ENCODE results near the gene WWOX. TPM values are rescaled to one million over a fixed set of nuclear protein-coding genes. Genes with fewer than 3 reads are reported as not detected.

WWOX gene
- polyA plus RNA-seq, 2 of the 4 experiments (the other 2 are of a cell fraction) = 16.0 to 17.2 TPM

DNA sequence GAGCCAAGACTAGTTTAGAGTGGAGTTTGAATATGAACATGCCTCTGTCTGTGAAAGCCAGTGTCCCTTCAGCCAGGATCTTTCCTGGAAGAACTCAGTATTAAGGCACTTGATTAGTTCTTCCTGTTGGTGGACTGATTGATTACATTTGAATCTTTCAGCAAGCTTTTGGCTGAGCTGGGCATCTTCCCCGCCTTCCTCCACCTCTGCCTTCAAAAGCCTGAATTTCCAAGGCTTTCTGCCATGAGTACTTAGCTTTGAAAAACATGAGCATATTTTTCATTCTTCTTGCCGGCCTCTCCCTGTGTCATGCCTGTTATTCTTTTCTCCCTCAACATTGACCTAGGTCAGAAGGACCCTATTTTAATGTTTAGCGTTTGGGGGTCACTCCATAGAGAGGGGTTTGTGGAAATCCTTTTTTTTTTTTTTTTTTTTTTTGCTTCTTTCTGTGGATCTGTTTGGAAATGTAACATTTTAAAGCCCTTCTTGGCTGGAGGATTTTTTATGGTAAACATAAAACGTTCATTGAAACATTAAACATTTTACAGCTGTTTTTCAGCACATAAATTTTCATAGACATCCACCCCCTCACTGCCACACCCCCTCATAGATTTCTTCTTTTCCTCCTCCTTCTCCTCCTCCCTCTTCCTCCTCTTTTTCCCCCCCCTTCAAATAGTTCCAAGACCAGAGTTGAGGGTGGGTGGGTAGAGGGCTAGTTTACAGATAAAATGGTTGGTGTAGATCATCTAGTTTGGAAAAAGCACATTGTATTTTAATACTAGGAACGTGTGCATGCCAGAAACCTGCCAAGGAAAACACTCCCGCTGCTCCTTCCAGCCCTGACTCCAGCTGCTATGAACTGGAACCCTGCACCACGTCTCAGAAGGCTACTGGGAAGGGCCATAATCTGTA is 645.9 kb downstream of the WWOX start:
- no peak overlapping the region for H3K27ac ChIP-seq
- H3K9me3 ChIP-seq = peaks cover 3% of the 10 kb centered on the region; the same call in 1 of the 3 replicates
- TF ChIP-seq HOXB5 (CRISPR knock-in tag; IDR thresholded peaks at IDR 0.05) = no peak
- no peak for TF ChIP-seq RAD21 (conservative IDR thresholded peaks at IDR 0.05 in 1 of 2, IDR thresholded peaks at IDR 0.05 in 1 of 2)
- no peak for TF ChIP-seq POLR2AphosphoS2 (conservative IDR thresholded peaks at IDR 0.05; ENCODE audit: low read length)
- no peak for TF ChIP-seq FOSL2 (IDR thresholded peaks at IDR 0.05)
- no peak for TF ChIP-seq FOSL2 (CRISPR knock-in tag; IDR thresholded peaks at IDR 0.05)
- no peak for TF ChIP-seq RARB (CRISPR knock-in tag; IDR thresholded peaks at IDR 0.05)
- TF ChIP-seq, protein P1, sequence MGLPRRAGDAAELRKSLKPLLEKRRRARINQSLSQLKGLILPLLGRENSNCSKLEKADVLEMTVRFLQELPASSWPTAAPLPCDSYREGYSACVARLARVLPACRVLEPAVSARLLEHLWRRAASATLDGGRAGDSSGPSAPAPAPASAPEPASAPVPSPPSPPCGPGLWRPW (IDR thresholded peaks at IDR 0.05) = no peak
- H3K4me1 ChIP-seq = no peaks in the 10 kb centered on the region
- no peak for FAIRE-seq
- H3K4me3 ChIP-seq = no peak overlapping the region
- no peak for DNase-seq (ENCODE audit: low read depth in 1 of 2, low spot score in 1 of 2)
- ChIA-PET CTCF (no interaction called here), POLR2A (no interaction called here)
- ATAC-seq = no peak
- H3K4me2 ChIP-seq = no peak overlapping the region
- WGBS (ENCODE audit: missing lambda C conversion rate) = 13% methylated on average over 7 of the region's 7 CpGs

DNA sequence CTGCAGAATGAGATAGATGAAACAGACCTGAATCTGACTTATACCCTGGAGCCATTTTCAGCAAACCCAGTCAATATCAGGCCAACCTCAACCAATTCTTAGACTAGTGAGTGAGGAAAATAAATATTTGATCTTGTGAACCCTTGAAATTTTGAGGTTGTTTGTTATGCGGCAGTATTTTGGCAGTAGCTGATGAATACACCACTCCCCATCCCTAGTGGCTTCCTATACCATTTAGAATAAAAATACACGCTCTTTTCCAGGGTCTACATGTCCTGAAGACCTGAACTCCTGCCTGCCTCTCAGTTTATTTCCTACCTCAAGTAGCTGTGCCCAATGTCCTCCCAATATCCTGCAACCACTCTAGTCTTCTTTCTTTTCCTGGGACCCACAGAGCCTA is 647.3 kb downstream of the WWOX start:
- Histone ChIP-seq H3K4me2 (no peak overlapping the region), H3K4me1 (no peaks in the 10 kb centered on the region), H3K9me3 (peaks cover 5% of the 10 kb centered on the region; the same call in 1 of the 3 replicates), H3K27ac (no peak overlapping the region), H3K4me3 (no peak overlapping the region)
- FAIRE-seq = no peak
- ChIA-PET POLR2A (no interaction called here), CTCF (no interaction called here)
- DNase-seq (ENCODE audit: low read depth in 1 of 2, low spot score in 1 of 2) = no peak
- 51% methylated on average over 2 of the region's 2 CpGs for WGBS (ENCODE audit: missing lambda C conversion rate)
- no peak for ATAC-seq
- TF ChIP-seq CEBPB (IDR thresholded peaks at IDR 0.05) (no peak), POLR2A (IDR thresholded peaks at IDR 0.05; ENCODE audit: low read length) (no peak), MYC (IDR thresholded peaks at IDR 0.05; ENCODE audit: borderline replicate concordance, low read length) (no peak), ZSCAN20 (CRISPR knock-in tag; IDR thresholded peaks at IDR 0.05) (no peak), HOXB13 (CRISPR knock-in tag; IDR thresholded peaks at IDR 0.05; ENCODE audit: low read depth) (no peak), EP300 (IDR thresholded peaks at IDR 0.05) (no peak), ZC3H11A (IDR thresholded peaks at IDR 0.05) (no peak), NFE2L2 (conservative IDR thresholded peaks at IDR 0.05; ENCODE audit: low read length) (no peak), CHD4 (IDR thresholded peaks at IDR 0.05; ENCODE audit: borderline replicate concordance) (no peak), SMC3 (IDR thresholded peaks at IDR 0.05) (no peak), RARB (CRISPR knock-in tag; IDR thresholded peaks at IDR 0.05) (no peak)
- TF ChIP-seq, protein P2, sequence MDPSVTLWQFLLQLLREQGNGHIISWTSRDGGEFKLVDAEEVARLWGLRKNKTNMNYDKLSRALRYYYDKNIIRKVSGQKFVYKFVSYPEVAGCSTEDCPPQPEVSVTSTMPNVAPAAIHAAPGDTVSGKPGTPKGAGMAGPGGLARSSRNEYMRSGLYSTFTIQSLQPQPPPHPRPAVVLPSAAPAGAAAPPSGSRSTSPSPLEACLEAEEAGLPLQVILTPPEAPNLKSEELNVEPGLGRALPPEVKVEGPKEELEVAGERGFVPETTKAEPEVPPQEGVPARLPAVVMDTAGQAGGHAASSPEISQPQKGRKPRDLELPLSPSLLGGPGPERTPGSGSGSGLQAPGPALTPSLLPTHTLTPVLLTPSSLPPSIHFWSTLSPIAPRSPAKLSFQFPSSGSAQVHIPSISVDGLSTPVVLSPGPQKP (IDR thresholded peaks at IDR 0.05; ENCODE audit: low read depth, low read length) = no peak
- TF ChIP-seq, protein P3, sequence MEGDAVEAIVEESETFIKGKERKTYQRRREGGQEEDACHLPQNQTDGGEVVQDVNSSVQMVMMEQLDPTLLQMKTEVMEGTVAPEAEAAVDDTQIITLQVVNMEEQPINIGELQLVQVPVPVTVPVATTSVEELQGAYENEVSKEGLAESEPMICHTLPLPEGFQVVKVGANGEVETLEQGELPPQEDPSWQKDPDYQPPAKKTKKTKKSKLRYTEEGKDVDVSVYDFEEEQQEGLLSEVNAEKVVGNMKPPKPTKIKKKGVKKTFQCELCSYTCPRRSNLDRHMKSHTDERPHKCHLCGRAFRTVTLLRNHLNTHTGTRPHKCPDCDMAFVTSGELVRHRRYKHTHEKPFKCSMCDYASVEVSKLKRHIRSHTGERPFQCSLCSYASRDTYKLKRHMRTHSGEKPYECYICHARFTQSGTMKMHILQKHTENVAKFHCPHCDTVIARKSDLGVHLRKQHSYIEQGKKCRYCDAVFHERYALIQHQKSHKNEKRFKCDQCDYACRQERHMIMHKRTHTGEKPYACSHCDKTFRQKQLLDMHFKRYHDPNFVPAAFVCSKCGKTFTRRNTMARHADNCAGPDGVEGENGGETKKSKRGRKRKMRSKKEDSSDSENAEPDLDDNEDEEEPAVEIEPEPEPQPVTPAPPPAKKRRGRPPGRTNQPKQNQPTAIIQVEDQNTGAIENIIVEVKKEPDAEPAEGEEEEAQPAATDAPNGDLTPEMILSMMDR (IDR thresholded peaks at IDR 0.05) = no peak

- Histone ChIP-seq H3K27ac (no peak overlapping the region), H3K4me3 (no peak overlapping the region), H3K9me3 (peaks cover 5% of the 10 kb centered on the region; the same call in 1 of the 3 replicates), H3K4me2 (no peak overlapping the region), H3K4me1 (no peaks in the 10 kb centered on the region)
- FAIRE-seq (no peak), ATAC-seq (no peak), DNase-seq (ENCODE audit: low read depth in 1 of 2, low spot score in 1 of 2) (no peak)
- WGBS (ENCODE audit: missing lambda C conversion rate) = 66% methylated on average over 9 of the region's 9 CpGs
- CTCF ChIA-PET = no interaction called here
- POLR2A ChIA-PET = no interaction called here
- TF ChIP-seq RNF2 (IDR thresholded peaks at IDR 0.05; ENCODE audit: borderline replicate concordance, low read depth) (no peak), NPAS2 (CRISPR knock-in tag; IDR thresholded peaks at IDR 0.05; ENCODE audit: borderline replicate concordance) (no peak), PBX3 (IDR thresholded peaks at IDR 0.05) (no peak), MAFK (IDR thresholded peaks at IDR 0.05; ENCODE audit: partially characterized antibody) (no peak), POLR2AphosphoS2 (conservative IDR thresholded peaks at IDR 0.05; ENCODE audit: low read length) (no peak), CHD4 (IDR thresholded peaks at IDR 0.05; ENCODE audit: borderline replicate concordance) (no peak), FOSL2 (IDR thresholded peaks at IDR 0.05) (no peak), FOSL2 (CRISPR knock-in tag; IDR thresholded peaks at IDR 0.05) (no peak)
- TF ChIP-seq, protein P4, sequence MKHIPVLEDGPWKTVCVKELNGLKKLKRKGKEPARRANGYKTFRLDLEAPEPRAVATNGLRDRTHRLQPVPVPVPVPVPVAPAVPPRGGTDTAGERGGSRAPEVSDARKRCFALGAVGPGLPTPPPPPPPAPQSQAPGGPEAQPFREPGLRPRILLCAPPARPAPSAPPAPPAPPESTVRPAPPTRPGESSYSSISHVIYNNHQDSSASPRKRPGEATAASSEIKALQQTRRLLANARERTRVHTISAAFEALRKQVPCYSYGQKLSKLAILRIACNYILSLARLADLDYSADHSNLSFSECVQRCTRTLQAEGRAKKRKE (CRISPR knock-in tag; IDR thresholded peaks at IDR 0.05; ENCODE audit: low read depth) = no peak
- TF ChIP-seq, protein P5, sequence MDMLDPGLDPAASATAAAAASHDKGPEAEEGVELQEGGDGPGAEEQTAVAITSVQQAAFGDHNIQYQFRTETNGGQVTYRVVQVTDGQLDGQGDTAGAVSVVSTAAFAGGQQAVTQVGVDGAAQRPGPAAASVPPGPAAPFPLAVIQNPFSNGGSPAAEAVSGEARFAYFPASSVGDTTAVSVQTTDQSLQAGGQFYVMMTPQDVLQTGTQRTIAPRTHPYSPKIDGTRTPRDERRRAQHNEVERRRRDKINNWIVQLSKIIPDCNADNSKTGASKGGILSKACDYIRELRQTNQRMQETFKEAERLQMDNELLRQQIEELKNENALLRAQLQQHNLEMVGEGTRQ (IDR thresholded peaks at IDR 0.05) = no peak
- TF ChIP-seq, protein P1 (IDR thresholded peaks at IDR 0.05) = no peak
These were observed 648.9 kb downstream of the WWOX start for GRCh38 chr16:78748220-78748929.
